GM12878 (cell line): ENCODE measurements around the gene ATP6V0E2. TPM values are rescaled to one million over a fixed set of nuclear protein-coding genes. Genes with fewer than 3 reads are reported as not detected.

Experiments used
- ATAC-seq: fragments of 200-7000 bp; cut with Tn5 transposase; 3 replicates; pipeline ENCODE4 v1.9.1; 2020; ENCODE audit warnings: mild to moderate bottlenecking, moderate library complexity
- BruUV-seq: library from RNA; stranded (reverse); fragments of 400-500 nt; replicated peaks from 2 replicates; lab custom pipeline; 2021; lab: Mats Ljungman, UMichigan
- CTCF ChIA-PET: fragments of 300-600 bp; sonication (Branson Sonifier 250); formaldehyde crosslinking; extraction: SDS; loops from one replicate; lab custom pipeline; 2021; ENCODE audit warnings: inconsistent platforms; lab: Yijun Ruan, JAX
- POLR2A ChIA-PET: fragments of 350-600 bp; formaldehyde crosslinking; extraction: SDS; loops from one replicate; lab custom pipeline; 2021; ENCODE audit warnings: inconsistent platforms; lab: Charles Lee
- RAD21 ChIA-PET: fragments of 300-600 bp; sonication (Branson Sonifier 250); formaldehyde crosslinking; loops from one replicate; lab custom pipeline; 2023; ENCODE audit warnings: antibody characterized with exemption; ENCODE audit not compliant: unreplicated experiment; lab: Charles Lee
- SMC1A ChIA-PET: fragments of 300-600 bp; sonication (Branson Sonifier 250); formaldehyde crosslinking; loops from one replicate; lab custom pipeline; 2023; ENCODE audit not compliant: unreplicated experiment, uncharacterized antibody; lab: Charles Lee
- DNase-seq: peaks from one replicate; pipeline ENCODE4 v3.0.0-alpha.2; 2011; ENCODE audit warnings: low read depth, low spot score
- FAIRE-seq: peaks from 3 replicates; lab custom pipeline; 2011; peaks lifted over from hg19 to GRCh38; lab: Jason Lieb, UNC
- H2AFZ ChIP-seq: 2 replicates; pipeline ENCODE4 v1.6.0; 2011; ENCODE audit warnings: low read depth, low read length, control low read depth; ENCODE audit not compliant: control insufficient read depth
- H3K27ac ChIP-seq: 2 replicates; pipeline ENCODE4 v1.5.1; 2011; ENCODE audit warnings: control low read depth; ENCODE audit not compliant: control insufficient read depth, insufficient read depth
- H3K27me3 ChIP-seq, 2 experiments: replicated peaks in 1 of 2; 2 replicates each; pipeline versions ENCODE4 v1.6.0 to v1.6.1; 2011; ENCODE audit warnings: low read length in 1 of 2; ENCODE audit not compliant: control insufficient read depth in 2 of 2, insufficient read depth in 2 of 2
- H3K36me3 ChIP-seq, 2 experiments: 2 replicates each; pipeline ENCODE4 v1.5.1; 2011; ENCODE audit warnings: low read length in 1 of 2; ENCODE audit not compliant: control insufficient read depth in 2 of 2, insufficient read depth in 2 of 2
- H3K4me1 ChIP-seq: 2 replicates; pipeline ENCODE4 v1.6.1; 2011; ENCODE audit warnings: mild to moderate bottlenecking, low read length, moderate library complexity, mixed read lengths; ENCODE audit not compliant: control insufficient read depth, insufficient read depth
- H3K4me2 ChIP-seq: 2 replicates; pipeline ENCODE4 v1.6.0; 2011; ENCODE audit warnings: control low read depth; ENCODE audit not compliant: control insufficient read depth, insufficient read depth
- H3K4me3 ChIP-seq: fragments of 200-600 bp; sonication (generic); 2 replicates; pipeline ENCODE4 v1.5.1; 2016
- H3K79me2 ChIP-seq: 2 replicates; pipeline ENCODE4 v1.6.0; 2011; ENCODE audit warnings: low read length; ENCODE audit not compliant: control insufficient read depth, insufficient read depth
- H3K9ac ChIP-seq: 2 replicates; pipeline ENCODE4 v1.8.0; 2011; ENCODE audit warnings: low read length, control low read depth, mixed read lengths; ENCODE audit not compliant: control insufficient read depth, insufficient read depth
- H3K9me3 ChIP-seq: replicated peaks from 3 replicates; pipeline ENCODE4 v1.5.1; 2011; ENCODE audit warnings: mild to moderate bottlenecking, low read length; ENCODE audit not compliant: control insufficient read depth, insufficient read depth
- H4K20me1 ChIP-seq: 2 replicates; pipeline ENCODE4 v1.6.0; 2011; ENCODE audit not compliant: control insufficient read depth, insufficient read depth
- ATF3 ChIP-seq: IDR thresholded peaks from 2 replicates; pipeline ENCODE4 v1.6.1; 2011; ENCODE audit warnings: low read depth, mild to moderate bottlenecking, low read length, moderate library complexity, borderline replicate concordance; ENCODE audit errors: extremely low read depth
- BRCA1 ChIP-seq: IDR thresholded peaks from 2 replicates; pipeline ENCODE4 v1.6.1; 2011; ENCODE audit warnings: low read depth, low read length, improper control_type of control experiment
- CBX3 ChIP-seq: fragments of 200-600 bp; sonication (generic); IDR thresholded peaks from 2 replicates; pipeline ENCODE4 v1.6.1; 2016; ENCODE audit warnings: low read depth, borderline replicate concordance
- CTCF ChIP-seq, 3 experiments: IDR thresholded peaks in 2 of 3; conservative IDR thresholded peaks in 1 of 3; 2 replicates each; pipeline ENCODE4 v1.5.1; 2011; ENCODE audit warnings: low read depth in 3 of 3, low read length in 3 of 3, mild to moderate bottlenecking in 3 of 3, control low read depth in 2 of 3, moderate library complexity in 2 of 3, inconsistent platforms in 1 of 3, mixed read lengths in 1 of 3; ENCODE audit not compliant: control insufficient read depth in 2 of 3, insufficient read depth in 1 of 3; ENCODE audit errors: extremely low read depth in 1 of 3
- ELK1 ChIP-seq: IDR thresholded peaks from 2 replicates; pipeline ENCODE4 v1.6.1; 2012; ENCODE audit warnings: low read depth, low read length, improper control_type of control experiment
- IRF4 ChIP-seq: IDR thresholded peaks from 2 replicates; pipeline ENCODE4 v1.6.1; 2011; ENCODE audit warnings: low read depth, low read length
- MLLT1 ChIP-seq: fragments of 450-650 bp; IDR thresholded peaks from 2 replicates; pipeline ENCODE4 v1.6.1; 2016; ENCODE audit warnings: mild to moderate bottlenecking
- PML ChIP-seq: IDR thresholded peaks from 2 replicates; pipeline ENCODE4 v1.6.1; 2012; ENCODE audit warnings: low read length, inconsistent platforms
- POLR2AphosphoS5 ChIP-seq: IDR thresholded peaks from 2 replicates; pipeline ENCODE4 v1.6.1; 2011; ENCODE audit warnings: mild to moderate bottlenecking, low read length, inconsistent platforms
- SUPT20H ChIP-seq: IDR thresholded peaks from 2 replicates; pipeline ENCODE4 v1.6.1; 2011; ENCODE audit warnings: low read depth, mild to moderate bottlenecking, low read length, moderate library complexity, borderline replicate concordance; ENCODE audit not compliant: control insufficient read depth
- ZNF384 ChIP-seq: IDR thresholded peaks from 2 replicates; pipeline ENCODE4 v1.6.1; 2012; ENCODE audit warnings: low read depth, mild to moderate bottlenecking, low read length, improper control_type of control experiment, borderline replicate concordance
- ZSCAN29 ChIP-seq: fragments of 450-650 bp; IDR thresholded peaks from 2 replicates; pipeline ENCODE4 v1.6.1; 2017; ENCODE audit warnings: mild to moderate bottlenecking, moderate library complexity
- WGBS: methylation state at CpG from one replicate; pipeline ENCODE4 v1.1.6; 2016; ENCODE audit warnings: low lambda C conversion rate; ENCODE audit not compliant: insufficient replicate concordance, insufficient coverage; ENCODE audit errors: missing lambda C conversion rate; 5-methylcytosine and 5-hydroxymethylcytosine counted together
- in situ Hi-C: fragments of 300-500 bp; cut with MboI; formaldehyde crosslinking; loops from 9 replicates; pipeline ENCODE4 v1.14.3; 2018; ENCODE audit warnings: mixed read lengths
- intact Hi-C: fragments of 100-400 bp; cut with micrococcal nuclease; formaldehyde crosslinking; loops from one replicate; pipeline ENCODE4 v1.14.2; 2022; ENCODE audit not compliant: unreplicated experiment
- polyA plus RNA-seq, 11 experiments: library from polyadenylated mRNA; depleted of rRNA in 4 of 11; unstranded in 6 of 11; stranded (reverse) in 5 of 11; fragments of >200 nt; fragmentation: Nextera tagmentation in 4 of 11; fragmentation: Illumina TruSeq in 1 of 11; extraction: Ambion mirVana in 4 of 11; extraction: Trizol in 1 of 11; gene quantifications; 1 replicate in 1 of 11; 2 replicates in 10 of 11; pipeline versions ENCODE4 v1.2.1 to v1.2.3, GENCODE V29; 2011 to 2016; ENCODE audit warnings: inconsistent platforms in 2 of 11, missing spikeins in 2 of 11, low read depth in 1 of 11
- total RNA-seq, 4 experiments: library from RNA; depleted of rRNA in 3 of 4; stranded (reverse); fragments of >200 nt in 3 of 4; fragmentation: Illumina TruSeq in 1 of 4; extraction: Trizol in 1 of 4; gene quantifications; 2 replicates each; pipeline versions ENCODE4 v1.2.1 to v1.2.3, GENCODE V29; 2013 to 2021

The ATP6V0E2 gene
- total and polyA plus RNA-seq, 10 of the 15 experiments (the other 5 are each of a cell fraction or from before 2014, with no cell fraction given), result 1.5 to 54.7 (median 27.6) TPM

DNA sequence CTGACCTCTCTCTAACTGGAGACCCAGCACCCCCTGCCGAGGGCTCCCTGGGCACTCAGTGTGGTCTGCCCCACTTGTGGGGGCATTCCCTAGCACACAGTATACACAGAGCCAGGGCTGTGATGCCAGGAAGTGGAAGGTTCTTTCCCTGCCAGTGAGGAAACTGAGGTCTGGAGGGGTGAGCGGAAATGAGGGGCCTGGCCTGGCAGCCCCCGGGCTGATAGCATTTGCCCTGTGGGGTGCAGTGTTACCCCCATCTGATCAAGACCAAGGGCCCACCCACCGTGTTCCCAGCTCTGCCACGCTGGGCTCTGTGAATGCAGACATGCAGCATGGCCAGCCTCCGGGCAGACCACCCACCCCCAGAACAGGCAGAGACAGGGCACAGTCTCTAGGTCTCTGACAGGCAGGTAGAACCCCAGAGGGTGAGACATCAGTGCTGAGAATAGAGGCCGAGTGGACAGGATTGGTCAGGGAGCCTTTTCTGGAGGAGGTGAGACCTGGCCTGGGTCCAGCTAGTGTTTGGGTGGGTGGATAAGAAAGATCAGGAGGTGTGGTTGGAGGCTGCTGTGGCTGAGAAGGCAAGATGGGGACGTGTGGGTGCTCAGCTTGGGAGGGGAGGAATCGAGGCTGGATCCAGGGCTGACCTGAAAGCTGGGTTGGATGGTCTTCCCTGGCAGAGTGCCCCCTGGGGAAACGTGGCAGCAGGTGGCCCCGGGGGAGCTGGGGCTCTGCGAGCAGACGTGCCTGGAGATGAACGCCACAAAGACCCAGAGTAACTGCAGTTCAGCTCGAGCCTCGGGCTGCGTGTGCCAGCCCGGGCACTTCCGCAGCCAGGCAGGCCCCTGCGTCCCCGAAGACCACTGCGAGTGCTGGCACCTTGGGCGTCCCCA is 46.4 kb upstream of the ATP6V0E2 start:
- CTCF ChIA-PET, result no interaction called here

More for the DNA sequence above, 46.4 kb upstream of the ATP6V0E2 start:
- Histone ChIP-seq H3K79me2 (no peaks in the 10 kb centered on the region), H3K27ac (no peak overlapping the region), H4K20me1 (no peaks in the 10 kb centered on the region), H3K36me3 (no peaks in the 10 kb centered on the region), H2AFZ (no peak overlapping the region), H3K9me3 (no peaks in the 10 kb centered on the region), H3K4me3 (no peak overlapping the region), H3K4me2 (no peak overlapping the region), H3K9ac (no peak overlapping the region), H3K27me3 (0 out of 4 replicates have a peak, but pooled peaks cover 0 to 2% of the 10 kb centered on the region in 2 experiments), H3K4me1 (no peaks in the 10 kb centered on the region)
- BruUV-seq, result no TSS peak
- ATAC-seq (peak; percentile 37), FAIRE-seq (no peak), DNase-seq (no peak)
- intact Hi-C loops, result no loop called here
- ChIA-PET RAD21 (no interaction called here), SMC1A (no interaction called here), POLR2A (no interaction called here)
- 29% methylated on average over 23 of the region's 23 CpGs for WGBS
- in situ Hi-C loops, result no loop called here
- TF ChIP-seq CTCF (IDR thresholded peaks at IDR 0.05 in 2 of 3, conservative IDR thresholded peaks at IDR 0.05 in 1 of 3; ENCODE audit: control insufficient read depth in 2 of 3, extremely low read depth in 1 of 3, insufficient read depth in 1 of 3, low read depth in 3 of 3, low read length in 3 of 3) (no peak), ELK1 (no peak), IRF4 (no peak), PML (no peak), CBX3 (no peak), BRCA1 (no peak), POLR2AphosphoS5 (no peak), SUPT20H (no peak), ZNF384 (no peak), ATF3 (no peak), ZSCAN29 (no peak), MLLT1 (no peak)
- TF ChIP-seq, all 136 proteins: peak for 0
